HG02884 (cell line): Measurements from ENCODE around the gene ZNF831.

ENCODE experiments used
- ATAC-seq: cut with Tn5 transposase; IDR thresholded peaks from one replicate; pipeline ENCODE4 v1.9.1; 2021; ENCODE audit warnings: mild to moderate bottlenecking, moderate library complexity; ENCODE audit not compliant: unreplicated experiment

ZNF831 gene

GRCh38 chr20:59139998-59140397 is 23.6 kb upstream of the ZNF831 start:
- no peak for ATAC-seq

GRCh38 chr20:59141818-59142581 is 21.6 kb upstream of the ZNF831 start:
- no peak for ATAC-seq

GRCh38 chr20:59143326-59143725 is 20.3 kb upstream of the ZNF831 start:
- ATAC-seq = no peak

DNA sequence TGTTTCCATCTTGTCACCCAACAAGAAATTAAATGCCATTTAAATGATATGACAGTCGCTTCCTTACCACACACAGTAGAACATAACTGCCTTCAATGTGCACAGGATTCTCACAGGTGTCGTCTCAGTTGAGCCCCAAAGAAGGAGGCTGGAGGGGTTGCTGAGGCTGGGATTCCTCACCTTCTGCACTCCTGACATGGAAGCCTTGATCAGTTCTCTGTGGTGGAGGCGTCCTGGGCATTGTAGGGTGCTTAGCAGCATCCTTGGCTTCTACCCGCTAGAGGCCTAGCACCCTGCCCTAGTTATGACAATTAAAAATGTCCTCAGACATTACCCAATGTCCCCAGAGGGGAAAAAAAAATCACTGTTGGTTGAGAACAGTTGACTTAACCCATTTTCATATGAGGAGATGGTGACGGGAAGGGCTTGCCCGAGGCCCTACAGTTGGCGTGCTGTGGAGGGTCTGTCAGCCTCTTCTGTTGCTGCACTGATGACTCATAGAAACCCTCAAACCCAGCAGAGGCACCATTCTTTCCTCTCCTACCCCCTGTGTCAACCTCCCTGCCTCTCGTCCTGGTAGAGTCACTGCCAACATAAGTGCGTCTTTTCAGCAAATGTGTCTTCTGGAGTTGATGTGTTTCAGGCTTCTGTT is 19.3 kb upstream of the ZNF831 start:
- ATAC-seq = no peak

DNA sequence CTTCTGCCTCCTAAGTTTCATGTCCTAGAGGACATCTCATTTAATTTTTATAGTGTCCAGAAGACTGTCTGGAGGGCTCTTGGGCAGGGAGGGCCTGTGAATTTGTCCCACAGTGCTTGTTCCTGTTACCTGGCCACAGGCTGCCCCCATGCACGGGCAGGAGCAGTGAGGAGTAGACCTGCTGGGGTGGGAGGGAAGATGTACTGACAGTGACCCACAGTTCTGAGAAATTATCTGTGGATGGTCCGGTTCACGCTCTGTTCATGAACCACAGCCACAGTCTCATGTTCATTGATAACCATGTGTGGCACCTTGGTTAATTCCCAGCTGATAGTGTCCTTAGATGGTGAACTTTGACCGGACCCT is 18.8 kb upstream of the ZNF831 start:
- ATAC-seq = no peak

DNA sequence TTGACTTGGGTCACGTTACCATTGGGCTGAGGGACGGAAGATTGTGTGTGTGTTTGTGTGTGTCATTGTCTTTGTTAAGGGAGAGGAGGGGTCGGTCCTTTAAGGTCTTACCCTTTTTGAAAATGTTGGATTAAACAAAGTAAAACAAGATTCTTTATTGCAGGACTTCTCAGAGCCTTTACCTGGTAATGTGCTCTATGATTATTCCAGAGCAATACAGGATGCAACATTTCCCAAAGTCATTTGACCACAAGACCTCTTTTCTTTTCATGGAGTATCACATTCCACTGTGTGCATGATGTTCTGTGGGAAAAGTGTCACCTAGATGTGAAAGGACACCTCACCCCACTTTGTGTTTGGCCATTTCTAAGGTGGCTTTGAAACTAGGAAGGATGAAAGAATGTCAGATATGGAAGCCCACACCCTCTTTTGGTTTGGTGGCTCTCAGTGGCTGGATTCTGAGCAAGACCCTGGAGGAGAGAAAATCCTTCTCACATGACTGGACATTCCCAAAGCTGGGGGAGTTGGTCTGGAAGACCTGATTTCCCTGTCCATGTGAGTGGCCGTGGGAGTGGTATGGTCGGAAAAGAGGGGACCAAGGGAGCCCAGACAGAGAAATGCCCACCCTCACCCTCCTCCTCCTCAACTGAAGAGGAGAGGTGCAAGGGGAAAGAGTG is 18.2 kb upstream of the ZNF831 start:
- ATAC-seq = no peak

DNA sequence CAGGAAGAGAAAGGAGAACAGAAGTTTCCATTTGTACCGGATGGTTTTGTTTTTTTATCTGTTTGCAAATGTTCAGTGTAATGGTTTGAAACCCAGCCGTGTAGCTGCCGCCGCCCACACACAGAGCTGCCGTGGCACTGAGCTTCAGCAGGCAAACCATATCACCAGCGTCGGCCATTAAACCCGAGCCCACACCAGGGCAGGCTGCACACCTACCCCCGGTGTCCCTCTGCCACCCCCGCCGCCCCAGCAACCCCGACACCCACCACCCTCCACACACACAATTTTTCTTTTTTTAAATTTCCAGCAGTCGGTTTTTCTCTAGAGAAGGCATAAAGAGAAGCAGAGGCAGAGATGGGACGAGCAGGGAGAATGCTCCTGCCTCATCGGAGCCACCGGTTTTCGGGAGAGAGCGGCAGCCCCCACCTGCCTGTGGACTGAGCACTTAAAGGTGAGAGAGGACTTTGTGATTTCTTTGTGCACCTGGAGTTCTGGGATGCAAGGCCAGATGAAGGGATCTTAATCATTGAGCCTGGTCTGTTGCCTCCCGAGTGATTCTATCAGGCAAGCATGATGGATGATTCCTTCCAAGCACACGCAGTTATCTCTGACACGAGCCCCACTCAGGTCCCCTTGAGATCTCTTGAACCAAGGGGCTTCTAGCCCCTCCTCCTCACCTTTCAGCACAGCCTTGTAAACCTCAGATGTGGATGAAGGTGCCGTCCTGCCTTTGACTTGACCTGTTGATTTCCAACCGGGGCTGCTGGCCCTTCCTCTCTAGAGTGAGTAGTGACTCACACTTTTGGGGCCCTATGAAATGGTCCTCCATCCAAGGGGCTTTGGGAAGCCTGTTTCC is 17.5 kb upstream of the ZNF831 start:
- ATAC-seq = no peak

- no peak for ATAC-seq
Observed at GRCh38 chr20:59146780-59147565, 16.6 kb upstream of the ZNF831 start.

DNA sequence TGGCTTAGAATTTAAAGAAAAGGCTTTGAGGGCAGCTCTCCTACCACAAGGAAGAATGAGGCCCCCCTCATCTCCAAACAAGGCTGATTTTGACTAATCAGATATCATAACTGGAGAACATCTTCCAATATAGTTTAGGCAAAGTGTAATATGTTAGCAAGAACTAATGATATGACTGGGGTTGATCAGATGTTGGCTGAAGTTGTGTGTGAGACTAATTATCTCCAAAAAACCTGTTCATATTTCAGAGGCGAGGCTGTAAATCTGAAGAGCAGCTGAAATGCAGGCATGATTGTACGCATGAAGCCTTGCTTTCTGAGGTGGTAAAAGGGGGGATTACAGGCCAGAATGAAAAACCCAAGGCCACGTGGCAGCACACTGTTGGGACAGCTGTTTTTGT is 16.0 kb upstream of the ZNF831 start:
- no peak for ATAC-seq

- ATAC-seq = no peak
Observed at GRCh38 chr20:59148701-59149493, 14.7 kb upstream of the ZNF831 start.

DNA sequence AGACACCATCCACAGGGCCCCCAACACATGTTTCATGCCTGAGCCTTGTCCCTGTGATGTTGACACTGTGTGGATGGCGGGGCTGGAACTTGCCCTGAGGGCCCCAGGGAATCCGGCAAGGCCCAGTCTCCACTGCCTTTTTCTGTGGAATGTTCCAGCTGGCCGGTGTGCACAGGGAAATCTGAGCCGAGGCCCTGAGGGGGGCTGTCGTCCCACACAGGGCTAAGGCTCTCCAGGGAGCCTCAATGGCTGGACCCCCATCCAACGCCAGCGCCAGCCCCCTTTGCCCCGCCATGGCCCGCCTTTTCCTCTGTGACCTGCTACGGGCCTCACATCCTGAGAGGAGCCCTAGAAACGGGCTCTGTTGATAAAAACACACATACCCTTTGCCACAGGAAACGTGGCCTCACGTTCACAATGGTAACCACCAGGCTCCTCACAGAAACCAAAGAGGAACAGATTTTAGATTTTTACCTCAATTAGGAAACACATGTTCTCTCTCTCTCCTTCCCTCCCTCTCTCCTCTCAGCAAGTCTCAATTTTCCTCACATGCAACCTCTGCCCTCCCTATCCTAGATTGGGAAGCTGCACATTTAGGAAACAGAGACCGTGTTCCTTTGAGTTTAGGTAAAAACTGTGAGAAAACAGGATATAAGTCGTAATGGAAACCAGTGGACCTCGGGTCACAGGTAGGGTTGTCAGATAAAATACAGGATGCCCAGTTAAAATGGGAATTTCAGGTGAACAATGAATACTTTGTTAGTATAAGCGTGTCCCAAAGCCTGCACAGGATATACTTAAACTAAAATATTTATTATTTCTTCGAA is 13.7 kb upstream of the ZNF831 start:
- ATAC-seq = no peak

- ATAC-seq = no peak
Observed at GRCh38 chr20:59150821-59151251, 12.8 kb upstream of the ZNF831 start.

- ATAC-seq = no peak
Observed at GRCh38 chr20:59151391-59151790, 12.2 kb upstream of the ZNF831 start.

GRCh38 chr20:59151820-59152219 is 11.8 kb upstream of the ZNF831 start:
- no peak for ATAC-seq

DNA sequence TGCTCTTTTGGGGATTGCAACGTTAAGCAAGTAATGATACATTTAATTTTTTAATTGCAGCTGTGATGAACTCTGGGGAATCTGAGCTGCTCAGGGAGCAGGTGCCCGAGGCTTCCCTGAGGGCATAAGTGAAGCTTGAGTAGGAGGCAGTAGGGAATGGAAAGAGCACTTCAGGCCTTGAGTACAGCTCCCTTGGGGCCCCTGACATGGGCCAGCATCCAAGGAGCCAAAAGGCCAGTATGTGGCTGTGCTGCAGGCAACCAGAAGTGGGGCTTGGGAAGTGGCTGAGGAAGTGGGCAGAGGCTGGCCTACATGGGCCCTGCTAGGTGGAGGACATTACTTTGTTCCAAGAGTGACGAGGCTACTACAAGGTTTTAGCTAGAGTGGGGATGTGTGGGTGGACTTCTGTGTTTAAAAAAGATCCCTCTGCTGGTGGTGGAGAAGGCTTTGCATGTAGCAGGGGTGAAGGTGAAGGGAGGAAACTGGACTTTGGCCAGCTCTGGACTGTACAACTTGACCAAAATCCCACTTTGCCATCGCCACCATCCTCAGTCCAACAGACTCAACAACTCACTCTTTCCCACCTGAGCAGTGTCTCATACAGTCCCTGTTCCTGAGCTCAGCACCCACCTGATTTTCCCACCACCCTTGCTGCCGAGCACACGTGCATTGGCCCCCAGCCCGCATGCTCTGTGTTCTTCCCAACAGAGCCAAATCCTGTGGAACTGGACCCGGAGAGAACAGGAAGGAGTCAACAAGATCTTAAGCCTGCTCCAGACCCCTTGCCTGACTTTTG is 10.9 kb upstream of the ZNF831 start:
- ATAC-seq = no peak

- no peak for ATAC-seq
Observed at GRCh38 chr20:59153355-59153681, 10.3 kb upstream of the ZNF831 start.

- ATAC-seq = no peak
Observed at GRCh38 chr20:59153832-59154231, 9.8 kb upstream of the ZNF831 start.
